GM23338 (cell line): ENCODE data around the gene FFAR2. TPM values are rescaled to one million over a fixed set of nuclear protein-coding genes. Genes with fewer than 3 reads are reported as not detected.

ENCODE experiments used
- ATAC-seq: fragments of 200-7000 bp; cut with Tn5 transposase; 3 replicates; pipeline ENCODE4 v1.9.1; 2020
- DNase-seq: peaks from one replicate; pipeline ENCODE4 v3.0.0-alpha.2; 2015; ENCODE audit warnings: low spot score
- H2AFZ ChIP-seq: fragments of 200-600 bp; sonication (generic); 2 replicates; pipeline ENCODE4 v1.8.0; 2016; ENCODE audit warnings: antibody characterized with exemption, mild to moderate bottlenecking, moderate library complexity
- H3F3A ChIP-seq: fragments of 200-600 bp; sonication (generic); replicated peaks from 2 replicates; pipeline ENCODE4 v1.8.0; 2017; ENCODE audit warnings: antibody characterized with exemption, mixed run types, low read depth
- H3K27ac ChIP-seq: fragments of 200-600 bp; sonication (generic); 2 replicates; pipeline ENCODE4 v1.6.1; 2016; ENCODE audit warnings: low read depth
- H3K27me3 ChIP-seq: fragments of 200-600 bp; sonication (generic); 2 replicates; pipeline ENCODE4 v1.8.0; 2016; ENCODE audit warnings: mild to moderate bottlenecking, mixed run types, moderate library complexity; ENCODE audit not compliant: insufficient read depth
- H3K36me3 ChIP-seq: fragments of 200-600 bp; sonication (generic); 2 replicates; pipeline ENCODE4 v1.8.0; 2016; ENCODE audit warnings: mild to moderate bottlenecking; ENCODE audit not compliant: insufficient read depth
- H3K4me1 ChIP-seq: fragments of 200-600 bp; sonication (generic); 2 replicates; pipeline ENCODE4 v1.8.0; 2016; ENCODE audit warnings: mild to moderate bottlenecking, moderate library complexity; ENCODE audit not compliant: insufficient read depth
- H3K4me2 ChIP-seq: fragments of 200-600 bp; sonication (generic); 2 replicates; pipeline ENCODE4 v1.7.1; 2017; ENCODE audit warnings: mixed run types
- H3K4me3 ChIP-seq: fragments of 200-600 bp; sonication (generic); 2 replicates; pipeline ENCODE4 v1.6.1; 2016; ENCODE audit warnings: mixed run types
- H3K79me2 ChIP-seq: fragments of 200-600 bp; sonication (generic); replicated peaks from 2 replicates; pipeline ENCODE4 v1.8.0; 2017; ENCODE audit warnings: mild to moderate bottlenecking; ENCODE audit not compliant: insufficient read depth
- H3K9me2 ChIP-seq: fragments of 200-600 bp; sonication (generic); 2 replicates; pipeline ENCODE4 v1.8.0; 2017; ENCODE audit not compliant: insufficient read depth
- H4K20me1 ChIP-seq: fragments of 200-600 bp; sonication (generic); replicated peaks from 2 replicates; pipeline ENCODE4 v1.8.0; 2017; ENCODE audit warnings: mild to moderate bottlenecking; ENCODE audit not compliant: insufficient read depth
- H3K27ac Mint-ChIP-seq: 2 replicates; pipeline ENCODE4 v1.8.0; 2020; ENCODE audit warnings: inconsistent platforms, mild to moderate bottlenecking, moderate library complexity, mixed read lengths
- H3K27me3 Mint-ChIP-seq: 3 replicates; pipeline ENCODE4 v1.8.0; 2022; ENCODE audit warnings: low read depth, mild to moderate bottlenecking, moderate library complexity, mixed read lengths, inconsistent platforms; ENCODE audit not compliant: insufficient read depth, poor library complexity
- H3K36me3 Mint-ChIP-seq: 3 replicates; pipeline ENCODE4 v1.8.0; 2021; ENCODE audit warnings: low read depth, mild to moderate bottlenecking, inconsistent platforms, moderate library complexity, mixed read lengths
- H3K4me1 Mint-ChIP-seq: 3 replicates; pipeline ENCODE4 v1.8.0; 2020; ENCODE audit warnings: mild to moderate bottlenecking, inconsistent platforms, mixed read lengths
- H3K4me3 Mint-ChIP-seq: 3 replicates; pipeline ENCODE4 v1.8.0; 2021; ENCODE audit warnings: moderate library complexity, mild to moderate bottlenecking, inconsistent platforms, mixed read lengths
- H3K9me3 Mint-ChIP-seq: 3 replicates; pipeline ENCODE4 v1.8.0; 2020; ENCODE audit warnings: moderate library complexity, mild to moderate bottlenecking, inconsistent platforms, mixed read lengths
- CREB1 ChIP-seq: fragments of 250-450 bp; sonication (Bioruptor Pico); IDR thresholded peaks from 2 replicates; pipeline ENCODE4 v1.5.0; 2020; ENCODE audit warnings: low read depth, mild to moderate bottlenecking, moderate library complexity
- EZH2phosphoT487 ChIP-seq: fragments of 200-600 bp; sonication (generic); IDR thresholded peaks from one replicate; pipeline ENCODE4 v1.8.1; 2018; ENCODE audit warnings: antibody characterized with exemption; ENCODE audit not compliant: unreplicated experiment
- JUNB ChIP-seq: IDR thresholded peaks from one replicate; pipeline ENCODE4 v1.6.1; 2016; ENCODE audit warnings: antibody characterized with exemption; ENCODE audit not compliant: unreplicated experiment
- NANOG ChIP-seq: IDR thresholded peaks from 2 replicates; pipeline ENCODE4 v1.6.1; 2016; ENCODE audit warnings: antibody characterized with exemption, borderline replicate concordance
- POLR2AphosphoS5 ChIP-seq: IDR thresholded peaks from 2 replicates; pipeline ENCODE4 v1.6.1; 2016; ENCODE audit warnings: antibody characterized with exemption, low read depth
- STAT1 ChIP-seq: IDR thresholded peaks from one replicate; pipeline ENCODE4 v1.6.1; 2016; ENCODE audit warnings: antibody characterized with exemption; ENCODE audit not compliant: unreplicated experiment
- ZNF114 ChIP-seq: fragments of 250-450 bp; sonication (Bioruptor Pico); IDR thresholded peaks from 2 replicates; pipeline ENCODE4 v1.5.0; 2020; ENCODE audit warnings: mild to moderate bottlenecking, moderate library complexity
- polyA plus RNA-seq: library from polyadenylated mRNA; unstranded; fragments of >200 nt; fragmentation: Nextera tagmentation; extraction: Ambion mirVana; gene quantifications from 2 replicates; pipeline ENCODE4 v1.2.1, GENCODE V29; 2016
- total RNA-seq: library from RNA; depleted of rRNA; stranded (reverse); fragments of >200 nt; shearing (Covaris generic); gene quantifications from 2 replicates; pipeline ENCODE4 v1.2.3, GENCODE V29; 2014
- TF ChIP-seq, protein P1 (sequence below): IDR thresholded peaks from 2 replicates; pipeline ENCODE4 v1.6.1; 2016; ENCODE audit warnings: antibody characterized with exemption
- TF ChIP-seq, protein P2 (sequence below): fragments of 250-450 bp; sonication (Bioruptor Pico); IDR thresholded peaks from 2 replicates; pipeline ENCODE4 v1.5.0; 2020; ENCODE audit warnings: mild to moderate bottlenecking, moderate library complexity
- TF ChIP-seq, protein P3 (sequence below): IDR thresholded peaks from one replicate; pipeline ENCODE4 v1.6.1; 2018; ENCODE audit warnings: antibody characterized with exemption; ENCODE audit not compliant: unreplicated experiment

FFAR2 gene
- total and polyA plus RNA-seq, 2 experiments from 2014 or later, result not detected

DNA sequence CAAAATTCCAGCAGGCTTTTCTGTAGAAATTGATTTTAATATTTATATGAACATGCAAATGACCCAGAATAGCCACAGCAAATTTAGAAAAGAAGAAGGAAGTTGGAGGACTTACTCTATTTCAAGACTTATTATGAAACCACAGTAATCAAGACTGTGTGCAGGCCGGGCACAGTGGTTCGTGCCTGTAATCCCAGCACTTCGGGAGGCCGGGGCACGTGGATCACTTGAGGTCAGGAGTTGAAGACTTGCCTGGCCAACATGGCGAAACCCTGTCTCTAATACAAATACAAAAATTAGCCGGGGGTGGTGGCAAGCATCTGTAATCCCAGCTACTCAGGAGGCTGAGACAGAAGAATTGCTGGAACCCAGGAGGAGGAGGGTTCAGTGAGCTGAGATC is 6.0 kb upstream of the FFAR2 start:
- Histone ChIP-seq H3K4me3 (no peak overlapping the region), H3K4me1 (no peaks in the 10 kb centered on the region), H3K27me3 (no peaks in the 10 kb centered on the region), H3K27ac (no peak overlapping the region), H3K79me2 (no peaks in the 10 kb centered on the region), H4K20me1 (no peaks in the 10 kb centered on the region), H3K4me2 (no peak overlapping the region), H3K36me3 (no peaks in the 10 kb centered on the region), H3K9me2 (no peaks in the 10 kb centered on the region), H3F3A (no peaks in the 10 kb centered on the region), H2AFZ (no peak overlapping the region)
- H3K4me3 Mint-ChIP-seq, result no peak overlapping the region
- no peaks in the 10 kb centered on the region for H3K27me3 Mint-ChIP-seq
- TF ChIP-seq CREB1 (CRISPR knock-in tag) (no peak), JUNB (no peak), STAT1 (no peak)
- TF ChIP-seq, protein P1, sequence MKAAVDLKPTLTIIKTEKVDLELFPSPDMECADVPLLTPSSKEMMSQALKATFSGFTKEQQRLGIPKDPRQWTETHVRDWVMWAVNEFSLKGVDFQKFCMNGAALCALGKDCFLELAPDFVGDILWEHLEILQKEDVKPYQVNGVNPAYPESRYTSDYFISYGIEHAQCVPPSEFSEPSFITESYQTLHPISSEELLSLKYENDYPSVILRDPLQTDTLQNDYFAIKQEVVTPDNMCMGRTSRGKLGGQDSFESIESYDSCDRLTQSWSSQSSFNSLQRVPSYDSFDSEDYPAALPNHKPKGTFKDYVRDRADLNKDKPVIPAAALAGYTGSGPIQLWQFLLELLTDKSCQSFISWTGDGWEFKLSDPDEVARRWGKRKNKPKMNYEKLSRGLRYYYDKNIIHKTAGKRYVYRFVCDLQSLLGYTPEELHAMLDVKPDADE, result no peak
- no peaks in the 10 kb centered on the region for H3K36me3 Mint-ChIP-seq
- H3K4me1 Mint-ChIP-seq, result peaks cover 7% of the 10 kb centered on the region; the same call in 1 of the 3 replicates
- ATAC-seq (no peak), DNase-seq (no peak)
- H3K9me3 Mint-ChIP-seq, result no peaks in the 10 kb centered on the region; the same call in 2 of the 3 replicates
- no peak overlapping the region for H3K27ac Mint-ChIP-seq

DNA sequence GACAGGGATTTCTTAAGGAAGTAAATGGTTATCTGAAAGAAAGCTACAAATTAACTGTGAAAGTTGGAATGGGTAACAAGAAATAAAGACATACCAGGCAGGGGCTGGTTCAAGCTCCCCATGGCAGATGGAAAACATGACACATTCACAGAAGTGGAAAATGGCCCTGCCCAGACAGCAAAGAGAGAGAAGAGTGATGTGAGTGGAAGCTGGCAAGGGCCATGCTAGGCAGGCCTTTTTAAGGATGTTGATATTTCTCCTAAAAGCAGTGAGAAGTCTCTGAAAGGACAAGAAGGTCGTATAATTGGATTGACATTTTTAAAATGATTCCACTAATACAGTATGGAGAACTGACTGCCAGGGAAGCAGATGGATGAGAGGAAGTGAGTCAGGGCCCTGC is 3.3 kb upstream of the FFAR2 start:
- Histone ChIP-seq H2AFZ (no peak overlapping the region), H3K4me1 (no peaks in the 10 kb centered on the region; the same call in 1 of the 2 replicates), H3K79me2 (no peaks in the 10 kb centered on the region), H3F3A (no peaks in the 10 kb centered on the region), H3K27me3 (no peaks in the 10 kb centered on the region), H3K4me3 (no peak overlapping the region), H4K20me1 (no peaks in the 10 kb centered on the region), H3K9me2 (no peaks in the 10 kb centered on the region), H3K4me2 (no peak overlapping the region), H3K27ac (no peak overlapping the region), H3K36me3 (no peaks in the 10 kb centered on the region)
- Mint-ChIP-seq H3K27ac (no peak overlapping the region), H3K4me3 (no peak overlapping the region), H3K9me3 (no peaks in the 10 kb centered on the region; the same call in 2 of the 3 replicates), H3K36me3 (no peaks in the 10 kb centered on the region), H3K4me1 (peaks cover 19% of the 10 kb centered on the region; the same call in 2 of the 3 replicates), H3K27me3 (peaks cover 5% of the 10 kb centered on the region)
- DNase-seq (no peak), ATAC-seq (no peak)
- TF ChIP-seq CREB1 (CRISPR knock-in tag), result no peak
- no peak for TF ChIP-seq NANOG
- no peak for TF ChIP-seq ZNF114
- TF ChIP-seq EZH2phosphoT487, result no peak
- TF ChIP-seq, protein P2, sequence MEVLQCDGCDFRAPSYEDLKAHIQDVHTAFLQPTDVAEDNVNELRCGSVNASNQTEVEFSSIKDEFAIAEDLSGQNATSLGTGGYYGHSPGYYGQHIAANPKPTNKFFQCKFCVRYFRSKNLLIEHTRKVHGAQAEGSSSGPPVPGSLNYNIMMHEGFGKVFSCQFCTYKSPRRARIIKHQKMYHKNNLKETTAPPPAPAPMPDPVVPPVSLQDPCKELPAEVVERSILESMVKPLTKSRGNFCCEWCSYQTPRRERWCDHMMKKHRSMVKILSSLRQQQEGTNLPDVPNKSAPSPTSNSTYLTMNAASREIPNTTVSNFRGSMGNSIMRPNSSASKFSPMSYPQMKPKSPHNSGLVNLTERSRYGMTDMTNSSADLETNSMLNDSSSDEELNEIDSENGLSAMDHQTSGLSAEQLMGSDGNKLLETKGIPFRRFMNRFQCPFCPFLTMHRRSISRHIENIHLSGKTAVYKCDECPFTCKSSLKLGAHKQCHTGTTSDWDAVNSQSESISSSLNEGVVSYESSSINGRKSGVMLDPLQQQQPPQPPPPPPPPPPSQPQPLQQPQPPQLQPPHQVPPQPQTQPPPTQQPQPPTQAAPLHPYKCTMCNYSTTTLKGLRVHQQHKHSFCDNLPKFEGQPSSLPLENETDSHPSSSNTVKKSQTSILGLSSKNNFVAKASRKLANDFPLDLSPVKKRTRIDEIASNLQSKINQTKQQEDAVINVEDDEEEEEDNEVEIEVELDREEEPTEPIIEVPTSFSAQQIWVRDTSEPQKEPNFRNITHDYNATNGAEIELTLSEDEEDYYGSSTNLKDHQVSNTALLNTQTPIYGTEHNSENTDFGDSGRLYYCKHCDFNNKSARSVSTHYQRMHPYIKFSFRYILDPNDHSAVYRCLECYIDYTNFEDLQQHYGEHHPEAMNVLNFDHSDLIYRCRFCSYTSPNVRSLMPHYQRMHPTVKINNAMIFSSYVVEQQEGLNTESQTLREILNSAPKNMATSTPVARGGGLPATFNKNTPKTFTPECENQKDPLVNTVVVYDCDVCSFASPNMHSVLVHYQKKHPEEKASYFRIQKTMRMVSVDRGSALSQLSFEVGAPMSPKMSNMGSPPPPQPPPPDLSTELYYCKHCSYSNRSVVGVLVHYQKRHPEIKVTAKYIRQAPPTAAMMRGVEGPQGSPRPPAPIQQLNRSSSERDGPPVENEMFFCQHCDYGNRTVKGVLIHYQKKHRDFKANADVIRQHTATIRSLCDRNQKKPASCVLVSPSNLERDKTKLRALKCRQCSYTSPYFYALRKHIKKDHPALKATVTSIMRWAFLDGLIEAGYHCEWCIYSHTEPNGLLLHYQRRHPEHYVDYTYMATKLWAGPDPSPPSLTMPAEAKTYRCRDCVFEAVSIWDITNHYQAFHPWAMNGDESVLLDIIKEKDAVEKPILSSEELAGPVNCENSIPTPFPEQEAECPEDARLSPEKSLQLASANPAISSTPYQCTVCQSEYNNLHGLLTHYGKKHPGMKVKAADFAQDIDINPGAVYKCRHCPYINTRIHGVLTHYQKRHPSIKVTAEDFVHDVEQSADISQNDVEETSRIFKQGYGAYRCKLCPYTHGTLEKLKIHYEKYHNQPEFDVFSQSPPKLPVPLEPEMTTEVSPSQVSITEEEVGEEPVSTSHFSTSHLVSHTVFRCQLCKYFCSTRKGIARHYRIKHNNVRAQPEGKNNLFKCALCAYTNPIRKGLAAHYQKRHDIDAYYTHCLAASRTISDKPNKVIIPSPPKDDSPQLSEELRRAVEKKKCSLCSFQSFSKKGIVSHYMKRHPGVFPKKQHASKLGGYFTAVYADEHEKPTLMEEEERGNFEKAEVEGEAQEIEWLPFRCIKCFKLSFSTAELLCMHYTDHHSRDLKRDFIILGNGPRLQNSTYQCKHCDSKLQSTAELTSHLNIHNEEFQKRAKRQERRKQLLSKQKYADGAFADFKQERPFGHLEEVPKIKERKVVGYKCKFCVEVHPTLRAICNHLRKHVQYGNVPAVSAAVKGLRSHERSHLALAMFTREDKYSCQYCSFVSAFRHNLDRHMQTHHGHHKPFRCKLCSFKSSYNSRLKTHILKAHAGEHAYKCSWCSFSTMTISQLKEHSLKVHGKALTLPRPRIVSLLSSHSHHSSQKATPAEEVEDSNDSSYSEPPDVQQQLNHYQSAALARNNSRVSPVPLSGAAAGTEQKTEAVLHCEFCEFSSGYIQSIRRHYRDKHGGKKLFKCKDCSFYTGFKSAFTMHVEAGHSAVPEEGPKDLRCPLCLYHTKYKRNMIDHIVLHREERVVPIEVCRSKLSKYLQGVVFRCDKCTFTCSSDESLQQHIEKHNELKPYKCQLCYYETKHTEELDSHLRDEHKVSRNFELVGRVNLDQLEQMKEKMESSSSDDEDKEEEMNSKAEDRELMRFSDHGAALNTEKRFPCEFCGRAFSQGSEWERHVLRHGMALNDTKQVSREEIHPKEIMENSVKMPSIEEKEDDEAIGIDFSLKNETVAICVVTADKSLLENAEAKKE (CRISPR knock-in tag), result no peak
- TF ChIP-seq POLR2AphosphoS5, result no peak
- TF ChIP-seq, protein P3, sequence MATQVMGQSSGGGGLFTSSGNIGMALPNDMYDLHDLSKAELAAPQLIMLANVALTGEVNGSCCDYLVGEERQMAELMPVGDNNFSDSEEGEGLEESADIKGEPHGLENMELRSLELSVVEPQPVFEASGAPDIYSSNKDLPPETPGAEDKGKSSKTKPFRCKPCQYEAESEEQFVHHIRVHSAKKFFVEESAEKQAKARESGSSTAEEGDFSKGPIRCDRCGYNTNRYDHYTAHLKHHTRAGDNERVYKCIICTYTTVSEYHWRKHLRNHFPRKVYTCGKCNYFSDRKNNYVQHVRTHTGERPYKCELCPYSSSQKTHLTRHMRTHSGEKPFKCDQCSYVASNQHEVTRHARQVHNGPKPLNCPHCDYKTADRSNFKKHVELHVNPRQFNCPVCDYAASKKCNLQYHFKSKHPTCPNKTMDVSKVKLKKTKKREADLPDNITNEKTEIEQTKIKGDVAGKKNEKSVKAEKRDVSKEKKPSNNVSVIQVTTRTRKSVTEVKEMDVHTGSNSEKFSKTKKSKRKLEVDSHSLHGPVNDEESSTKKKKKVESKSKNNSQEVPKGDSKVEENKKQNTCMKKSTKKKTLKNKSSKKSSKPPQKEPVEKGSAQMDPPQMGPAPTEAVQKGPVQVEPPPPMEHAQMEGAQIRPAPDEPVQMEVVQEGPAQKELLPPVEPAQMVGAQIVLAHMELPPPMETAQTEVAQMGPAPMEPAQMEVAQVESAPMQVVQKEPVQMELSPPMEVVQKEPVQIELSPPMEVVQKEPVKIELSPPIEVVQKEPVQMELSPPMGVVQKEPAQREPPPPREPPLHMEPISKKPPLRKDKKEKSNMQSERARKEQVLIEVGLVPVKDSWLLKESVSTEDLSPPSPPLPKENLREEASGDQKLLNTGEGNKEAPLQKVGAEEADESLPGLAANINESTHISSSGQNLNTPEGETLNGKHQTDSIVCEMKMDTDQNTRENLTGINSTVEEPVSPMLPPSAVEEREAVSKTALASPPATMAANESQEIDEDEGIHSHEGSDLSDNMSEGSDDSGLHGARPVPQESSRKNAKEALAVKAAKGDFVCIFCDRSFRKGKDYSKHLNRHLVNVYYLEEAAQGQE, result no peak
- no peak for TF ChIP-seq JUNB
- TF ChIP-seq, protein P1, result no peak
